Type B pancreatic cell (in vitro differentiated cells): Measurements from ENCODE around the gene KCNAB1. TPM values are rescaled to one million over a fixed set of nuclear protein-coding genes. Genes with fewer than 3 reads are reported as not detected.

Experiments
- DNase-seq: peaks from one replicate; pipeline ENCODE4 v3.0.0; 2021; ENCODE audit warnings: mixed read lengths; ENCODE audit not compliant: unreplicated experiment; ENCODE audit errors: extremely low spot score
- H3K27ac Mint-ChIP-seq: 2 replicates; pipeline ENCODE4 v1.8.0; 2021; ENCODE audit warnings: mild to moderate bottlenecking, mixed read lengths
- H3K27me3 Mint-ChIP-seq: 2 replicates; pipeline ENCODE4 v1.8.0; 2021; ENCODE audit warnings: mixed read lengths
- H3K36me3 Mint-ChIP-seq: 2 replicates; pipeline ENCODE4 v1.8.0; 2021; ENCODE audit warnings: mixed read lengths
- H3K4me1 Mint-ChIP-seq: one replicate; pipeline ENCODE4 v1.8.0; 2021; ENCODE audit warnings: mixed read lengths; ENCODE audit not compliant: unreplicated experiment
- H3K4me3 Mint-ChIP-seq: 2 replicates; pipeline ENCODE4 v1.8.0; 2021; ENCODE audit warnings: mild to moderate bottlenecking, mixed read lengths
- H3K9me3 Mint-ChIP-seq: 2 replicates; pipeline ENCODE4 v1.8.0; 2021; ENCODE audit warnings: mixed read lengths
- CTCF ChIP-seq: fragments of 200-600 bp; sonication (generic); conservative IDR thresholded peaks from 2 replicates; pipeline ENCODE4 v1.5.0; 2021; ENCODE audit warnings: antibody characterized with exemption, mild to moderate bottlenecking
- total RNA-seq: library from RNA; stranded (reverse); gene quantifications from 2 replicates; pipeline ENCODE4 v1.2.1, GENCODE V29; 2021; ENCODE audit warnings: low replicate concordance

KCNAB1 gene
- total RNA-seq, 1 donor from 2014 or later = 6.1 TPM

- no peak for DNase-seq
- H3K4me1 Mint-ChIP-seq = peaks cover 11% of the 10 kb centered on the region
- no peak for TF ChIP-seq CTCF
- H3K9me3 Mint-ChIP-seq = peaks cover 6% of the 10 kb centered on the region
- H3K36me3 Mint-ChIP-seq = no peaks in the 10 kb centered on the region
- H3K4me3 Mint-ChIP-seq = peak overlapping the region; percentile 19
- peaks cover 21% of the 10 kb centered on the region for H3K27me3 Mint-ChIP-seq
- peak overlapping the region; percentile 45 for H3K27ac Mint-ChIP-seq
These were observed 312.8 kb downstream of the KCNAB1 start for GRCh38 chr3:156433138-156433537.

GRCh38 chr3:156433910-156434309, 313.5 kb downstream of the KCNAB1 start:
- Mint-ChIP-seq H3K36me3 (no peaks in the 10 kb centered on the region), H3K27ac (no peak overlapping the region), H3K27me3 (peaks cover 21% of the 10 kb centered on the region), H3K9me3 (peaks cover 6% of the 10 kb centered on the region), H3K4me3 (no peak overlapping the region), H3K4me1 (peaks cover 11% of the 10 kb centered on the region)
- no peak for TF ChIP-seq CTCF
- no peak for DNase-seq

- DNase-seq = no peak
- Mint-ChIP-seq H3K4me3 (no peak overlapping the region), H3K27me3 (peaks cover 21% of the 10 kb centered on the region), H3K9me3 (peaks cover 6% of the 10 kb centered on the region), H3K4me1 (peaks cover 11% of the 10 kb centered on the region), H3K36me3 (no peaks in the 10 kb centered on the region), H3K27ac (no peak overlapping the region)
- TF ChIP-seq CTCF = no peak
These were observed 314.5 kb downstream of the KCNAB1 start for GRCh38 chr3:156434921-156435320.

DNA sequence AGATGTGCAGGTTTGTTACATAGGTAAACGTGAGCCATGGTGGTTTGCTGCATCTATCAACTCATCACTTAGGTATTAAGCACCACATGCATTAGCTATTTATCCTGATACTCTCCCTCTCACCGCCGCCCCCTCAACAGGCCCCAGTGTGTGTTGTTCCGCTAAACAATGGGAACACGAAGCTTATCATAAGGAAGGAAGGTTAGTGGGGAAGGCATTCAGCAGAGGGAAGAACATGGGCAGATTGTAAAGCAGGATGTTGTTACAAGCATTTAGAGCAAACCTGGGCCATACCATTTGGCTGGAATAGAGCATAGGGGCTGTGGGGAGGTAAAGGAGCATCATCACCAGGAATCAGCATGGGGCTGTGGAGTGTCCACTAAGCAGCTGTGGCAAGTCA, 322.7 kb downstream of the KCNAB1 start:
- peaks cover 14% of the 10 kb centered on the region for H3K4me1 Mint-ChIP-seq
- TF ChIP-seq CTCF = no peak
- no peak overlapping the region for H3K27ac Mint-ChIP-seq
- DNase-seq = no peak
- H3K4me3 Mint-ChIP-seq = no peak overlapping the region
- no peaks in the 10 kb centered on the region for H3K9me3 Mint-ChIP-seq
- H3K36me3 Mint-ChIP-seq = no peaks in the 10 kb centered on the region
- H3K27me3 Mint-ChIP-seq = peaks cover 4% of the 10 kb centered on the region

- H3K9me3 Mint-ChIP-seq = no peaks in the 10 kb centered on the region
- H3K27ac Mint-ChIP-seq = no peak overlapping the region
- TF ChIP-seq CTCF = no peak
- no peak for DNase-seq
- peaks cover 14% of the 10 kb centered on the region for H3K4me1 Mint-ChIP-seq
- no peak overlapping the region for H3K4me3 Mint-ChIP-seq
- no peaks in the 10 kb centered on the region for H3K36me3 Mint-ChIP-seq
- peaks cover 4% of the 10 kb centered on the region for H3K27me3 Mint-ChIP-seq
These were observed 325.0 kb downstream of the KCNAB1 start for GRCh38 chr3:156445117-156446090.
